HL-60 (cell line): Measurements from ENCODE around the gene PARVA.

ENCODE experiments used
- DNase-seq, 2 experiments: peaks; one replicate each; pipeline ENCODE4 v3.0.0-alpha.2; 2010 to 2020; ENCODE audit warnings: low read depth in 1 of 2, low spot score in 1 of 2
- H3K27ac ChIP-seq: fragments of 250-450 bp; sonication (Bioruptor Pico); replicated peaks from 2 replicates; pipeline ENCODE4 v1.5.1; 2020; ENCODE audit warnings: mild to moderate bottlenecking, moderate library complexity
- H3K27me3 ChIP-seq: fragments of 250-450 bp; sonication (Bioruptor Pico); 2 replicates; pipeline ENCODE4 v1.5.1; 2021; ENCODE audit warnings: mild to moderate bottlenecking, moderate library complexity; ENCODE audit not compliant: insufficient read depth, poor library complexity, severe bottlenecking
- H3K4me3 ChIP-seq: replicated peaks from 2 replicates; pipeline ENCODE4 v1.5.1; 2011; ENCODE audit warnings: mild to moderate bottlenecking, control low read depth, low read length; ENCODE audit not compliant: insufficient read depth
- GABPA ChIP-seq: IDR thresholded peaks from 2 replicates; pipeline ENCODE4 v1.6.1; 2012; ENCODE audit warnings: low read depth
- POLR2AphosphoS5 ChIP-seq: IDR thresholded peaks from 2 replicates; pipeline ENCODE4 v1.6.1; 2012; ENCODE audit warnings: low read depth
- SPI1 ChIP-seq: IDR thresholded peaks from 2 replicates; pipeline ENCODE4 v1.6.1; 2012; ENCODE audit warnings: low read depth, mild to moderate bottlenecking, borderline replicate concordance
- TF ChIP-seq, protein P1 (sequence below): IDR thresholded peaks from 2 replicates; pipeline ENCODE4 v1.6.1; 2012; ENCODE audit warnings: low read depth; ENCODE audit not compliant: insufficient replicate concordance
- TF ChIP-seq, protein P2 (sequence below): IDR thresholded peaks from one replicate; pipeline ENCODE4 v1.5.1; 2011; ENCODE audit warnings: low read length, control low read depth, inconsistent platforms; ENCODE audit not compliant: insufficient read depth

PARVA gene

DNA sequence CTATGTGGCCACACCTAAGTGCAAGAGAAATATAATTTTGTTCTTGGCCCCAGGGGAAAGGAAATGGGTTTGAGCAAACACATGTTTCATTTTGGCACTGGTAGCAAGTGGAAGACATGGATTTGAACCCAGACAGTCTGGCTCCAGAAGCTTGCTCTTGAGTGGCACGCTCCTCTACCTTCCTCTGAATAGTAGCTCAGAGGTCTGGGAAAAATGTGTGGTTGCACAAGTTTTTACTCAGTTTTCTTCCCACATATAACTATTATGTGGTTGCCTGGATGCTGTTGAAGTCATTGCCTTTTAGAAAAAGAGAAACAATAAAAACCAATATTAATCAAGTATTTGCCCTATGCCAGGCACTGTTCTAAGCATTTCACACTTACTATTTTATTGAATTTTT is 16.3 kb downstream of the PARVA start:
- Histone ChIP-seq H3K27me3 (peaks cover 2% of the 10 kb centered on the region), H3K4me3 (no peak overlapping the region), H3K27ac (no peak overlapping the region)
- TF ChIP-seq SPI1: no peak
- no peak for TF ChIP-seq POLR2AphosphoS5
- TF ChIP-seq, protein P1, sequence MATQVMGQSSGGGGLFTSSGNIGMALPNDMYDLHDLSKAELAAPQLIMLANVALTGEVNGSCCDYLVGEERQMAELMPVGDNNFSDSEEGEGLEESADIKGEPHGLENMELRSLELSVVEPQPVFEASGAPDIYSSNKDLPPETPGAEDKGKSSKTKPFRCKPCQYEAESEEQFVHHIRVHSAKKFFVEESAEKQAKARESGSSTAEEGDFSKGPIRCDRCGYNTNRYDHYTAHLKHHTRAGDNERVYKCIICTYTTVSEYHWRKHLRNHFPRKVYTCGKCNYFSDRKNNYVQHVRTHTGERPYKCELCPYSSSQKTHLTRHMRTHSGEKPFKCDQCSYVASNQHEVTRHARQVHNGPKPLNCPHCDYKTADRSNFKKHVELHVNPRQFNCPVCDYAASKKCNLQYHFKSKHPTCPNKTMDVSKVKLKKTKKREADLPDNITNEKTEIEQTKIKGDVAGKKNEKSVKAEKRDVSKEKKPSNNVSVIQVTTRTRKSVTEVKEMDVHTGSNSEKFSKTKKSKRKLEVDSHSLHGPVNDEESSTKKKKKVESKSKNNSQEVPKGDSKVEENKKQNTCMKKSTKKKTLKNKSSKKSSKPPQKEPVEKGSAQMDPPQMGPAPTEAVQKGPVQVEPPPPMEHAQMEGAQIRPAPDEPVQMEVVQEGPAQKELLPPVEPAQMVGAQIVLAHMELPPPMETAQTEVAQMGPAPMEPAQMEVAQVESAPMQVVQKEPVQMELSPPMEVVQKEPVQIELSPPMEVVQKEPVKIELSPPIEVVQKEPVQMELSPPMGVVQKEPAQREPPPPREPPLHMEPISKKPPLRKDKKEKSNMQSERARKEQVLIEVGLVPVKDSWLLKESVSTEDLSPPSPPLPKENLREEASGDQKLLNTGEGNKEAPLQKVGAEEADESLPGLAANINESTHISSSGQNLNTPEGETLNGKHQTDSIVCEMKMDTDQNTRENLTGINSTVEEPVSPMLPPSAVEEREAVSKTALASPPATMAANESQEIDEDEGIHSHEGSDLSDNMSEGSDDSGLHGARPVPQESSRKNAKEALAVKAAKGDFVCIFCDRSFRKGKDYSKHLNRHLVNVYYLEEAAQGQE: no peak
- TF ChIP-seq, protein P2, sequence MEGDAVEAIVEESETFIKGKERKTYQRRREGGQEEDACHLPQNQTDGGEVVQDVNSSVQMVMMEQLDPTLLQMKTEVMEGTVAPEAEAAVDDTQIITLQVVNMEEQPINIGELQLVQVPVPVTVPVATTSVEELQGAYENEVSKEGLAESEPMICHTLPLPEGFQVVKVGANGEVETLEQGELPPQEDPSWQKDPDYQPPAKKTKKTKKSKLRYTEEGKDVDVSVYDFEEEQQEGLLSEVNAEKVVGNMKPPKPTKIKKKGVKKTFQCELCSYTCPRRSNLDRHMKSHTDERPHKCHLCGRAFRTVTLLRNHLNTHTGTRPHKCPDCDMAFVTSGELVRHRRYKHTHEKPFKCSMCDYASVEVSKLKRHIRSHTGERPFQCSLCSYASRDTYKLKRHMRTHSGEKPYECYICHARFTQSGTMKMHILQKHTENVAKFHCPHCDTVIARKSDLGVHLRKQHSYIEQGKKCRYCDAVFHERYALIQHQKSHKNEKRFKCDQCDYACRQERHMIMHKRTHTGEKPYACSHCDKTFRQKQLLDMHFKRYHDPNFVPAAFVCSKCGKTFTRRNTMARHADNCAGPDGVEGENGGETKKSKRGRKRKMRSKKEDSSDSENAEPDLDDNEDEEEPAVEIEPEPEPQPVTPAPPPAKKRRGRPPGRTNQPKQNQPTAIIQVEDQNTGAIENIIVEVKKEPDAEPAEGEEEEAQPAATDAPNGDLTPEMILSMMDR: no peak
- TF ChIP-seq GABPA: no peak
- no peak for DNase-seq

DNA sequence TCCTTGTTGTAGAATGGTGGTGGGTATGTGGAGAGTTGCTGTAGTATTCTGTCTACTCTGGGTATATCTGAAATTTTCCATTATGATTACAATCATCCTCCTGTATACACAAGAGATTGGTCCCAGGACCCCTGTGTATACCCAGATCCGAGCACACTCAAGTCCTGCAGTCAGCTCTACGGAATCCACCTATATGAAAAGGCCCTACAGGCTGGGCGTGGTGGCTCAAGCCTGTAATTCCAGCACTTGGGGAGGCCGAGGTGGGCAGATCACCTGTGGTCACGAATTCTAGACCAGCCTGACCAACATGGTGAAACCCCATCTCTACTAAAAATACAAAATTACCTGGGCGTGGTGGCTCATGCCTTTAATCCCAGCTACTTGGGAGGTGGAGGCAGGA is 17.2 kb downstream of the PARVA start:
- TF ChIP-seq, protein P2: no peak
- TF ChIP-seq SPI1: no peak
- no peak for TF ChIP-seq GABPA
- no peak for TF ChIP-seq POLR2AphosphoS5
- TF ChIP-seq, protein P1: no peak
- DNase-seq: no peak

DNA sequence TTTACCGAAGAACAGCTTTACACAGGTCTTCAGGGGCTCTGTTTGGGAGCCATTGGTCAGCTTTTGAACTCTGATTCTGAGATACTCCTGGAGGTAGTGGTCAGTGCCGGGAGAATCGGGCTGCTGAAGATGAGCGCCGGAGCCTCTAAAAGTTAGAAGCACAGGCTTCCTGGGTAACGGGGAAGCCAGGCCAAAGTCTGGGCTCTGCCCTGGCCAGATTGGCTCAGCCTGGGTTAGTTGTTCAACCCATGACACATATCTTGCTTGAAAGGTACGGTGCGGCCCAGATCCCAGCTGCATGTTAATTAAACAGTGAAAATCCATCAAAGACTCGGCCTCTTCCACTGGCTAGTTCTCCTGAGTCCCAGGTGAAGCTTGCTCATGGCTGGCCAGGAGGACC is 18.0 kb downstream of the PARVA start:
- DNase-seq: no peak
- no peak overlapping the region for H3K27ac ChIP-seq
- no peak overlapping the region for H3K4me3 ChIP-seq
- no peaks in the 10 kb centered on the region for H3K27me3 ChIP-seq
- TF ChIP-seq POLR2AphosphoS5: no peak
- no peak for TF ChIP-seq SPI1
- TF ChIP-seq GABPA: no peak
- TF ChIP-seq, protein P2: no peak
- TF ChIP-seq, protein P1: no peak

More for the DNA sequence above, 17.2 kb downstream of the PARVA start:
- H3K4me3 ChIP-seq: no peak overlapping the region
- peaks cover under 1% of the 10 kb centered on the region for H3K27me3 ChIP-seq
- H3K27ac ChIP-seq: no peak overlapping the region
